HTR-8/SVneo (cell line): Measurements from ENCODE around the gene SETD7.
A peak's percentile ranks its signal among the peaks of the same experiment; 100 is the strongest.
"Not testable (repeated sequence)": the region's sequence is repeated elsewhere in the genome, so short reads cannot be mapped to it uniquely, and the experiment has no call there.

ENCODE experiments used
- DNase-seq: peaks from one replicate; pipeline ENCODE4 v3.0.0; 2011; ENCODE audit warnings: low spot score, mixed read lengths; ENCODE audit not compliant: insufficient read length
- FAIRE-seq: peaks from 2 replicates; lab custom pipeline; 2011; peaks lifted over from hg19 to GRCh38; lab: Jason Lieb, UNC

Gene SETD7

GRCh38 chr4:139472852-139473251 lies 83.2 kb downstream of the SETD7 start:
- no peak for FAIRE-seq

DNA sequence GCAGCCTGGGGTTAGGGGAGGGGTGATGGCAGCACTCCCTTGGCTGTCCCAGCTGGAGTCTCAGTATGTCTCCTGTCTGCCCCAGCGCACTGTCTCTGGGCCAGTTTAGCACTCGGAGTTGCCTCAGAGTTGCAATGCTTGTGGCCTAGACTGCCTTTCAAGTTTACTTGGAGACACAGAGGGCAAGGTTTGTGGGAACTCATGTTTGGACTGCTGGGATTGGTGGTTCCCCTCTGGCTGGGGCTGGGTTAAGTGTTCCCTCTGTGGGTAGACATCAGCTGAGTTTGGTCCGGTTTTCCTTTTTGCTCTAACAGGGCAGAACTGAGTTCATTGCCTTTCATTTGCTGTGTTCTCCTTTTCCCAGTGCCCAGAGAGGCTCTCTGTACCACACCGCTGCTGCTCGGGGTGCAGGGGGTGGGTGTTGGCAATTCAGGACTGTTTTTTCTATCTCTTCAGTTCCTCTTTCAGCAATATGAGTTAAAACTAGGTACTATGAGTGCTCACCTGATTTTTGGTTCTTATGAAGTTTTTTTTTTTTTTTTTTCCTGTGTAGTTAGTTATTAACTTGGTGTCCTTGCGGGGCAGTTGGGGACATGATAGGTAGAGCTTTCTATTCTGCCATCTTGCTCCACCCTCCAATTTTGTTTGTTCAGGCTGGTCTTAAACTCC lies 84.9 kb downstream of the SETD7 start:
- DNase-seq = no peak
- FAIRE-seq = no peak

More at GRCh38 chr4:139472852-139473251, 83.2 kb downstream of the SETD7 start:
- DNase-seq = no peak

GRCh38 chr4:139470295-139470694 lies 85.7 kb downstream of the SETD7 start:
- no peak for FAIRE-seq
- no peak for DNase-seq

GRCh38 chr4:139469869-139470268 lies 86.2 kb downstream of the SETD7 start:
- no peak for FAIRE-seq

DNA sequence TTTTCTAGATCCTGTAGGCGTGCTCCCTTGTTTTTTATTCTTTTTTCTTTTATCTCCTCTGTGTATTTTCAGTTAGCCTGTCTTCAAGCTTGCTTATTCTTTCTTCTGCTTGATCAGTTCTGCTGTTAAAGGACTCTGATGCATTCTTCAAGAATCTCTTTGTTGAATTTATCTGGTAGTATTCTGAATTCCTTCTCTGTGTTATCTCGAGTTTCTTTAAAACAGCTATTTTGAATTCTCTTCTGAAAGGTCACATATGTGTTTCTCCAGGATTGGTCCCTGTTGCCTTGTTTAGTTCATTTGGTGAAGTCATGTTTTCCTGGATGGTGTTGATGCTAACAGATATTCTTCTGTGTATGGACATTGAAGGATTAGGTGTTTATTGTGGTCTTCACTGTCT lies 86.8 kb downstream of the SETD7 start:
- FAIRE-seq (no peak), DNase-seq (no peak)

More at GRCh38 chr4:139469869-139470268, 86.2 kb downstream of the SETD7 start:
- DNase-seq = no peak

- not testable (repeated sequence) for FAIRE-seq, DNase-seq
These were observed 87.3 kb downstream of the SETD7 start for GRCh38 chr4:139468756-139469155.

DNA sequence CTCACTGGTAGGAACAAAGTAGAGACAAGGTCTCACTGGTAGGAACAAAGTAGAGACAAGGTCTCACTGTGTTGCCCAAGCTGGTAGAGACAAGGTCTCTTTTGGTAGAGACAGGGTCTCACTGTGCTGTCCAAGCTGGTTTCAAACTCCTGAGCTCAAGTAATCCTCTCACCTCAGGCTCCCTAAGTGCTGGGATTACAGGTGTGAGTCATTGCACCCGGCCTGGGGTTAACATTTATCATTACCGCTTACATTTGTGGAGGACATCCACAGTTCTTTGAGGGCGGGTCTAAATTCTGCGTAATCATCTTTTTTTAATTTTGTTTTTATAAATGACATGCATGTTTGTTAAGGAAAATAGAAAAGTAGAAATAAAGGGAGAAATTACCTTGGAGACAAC lies 90.1 kb downstream of the SETD7 start:
- no peak for FAIRE-seq

GRCh38 chr4:139464512-139464911 lies 91.5 kb downstream of the SETD7 start:
- not testable (repeated sequence) for FAIRE-seq

More for the DNA sequence above, 90.1 kb downstream of the SETD7 start:
- no peak for DNase-seq

DNA sequence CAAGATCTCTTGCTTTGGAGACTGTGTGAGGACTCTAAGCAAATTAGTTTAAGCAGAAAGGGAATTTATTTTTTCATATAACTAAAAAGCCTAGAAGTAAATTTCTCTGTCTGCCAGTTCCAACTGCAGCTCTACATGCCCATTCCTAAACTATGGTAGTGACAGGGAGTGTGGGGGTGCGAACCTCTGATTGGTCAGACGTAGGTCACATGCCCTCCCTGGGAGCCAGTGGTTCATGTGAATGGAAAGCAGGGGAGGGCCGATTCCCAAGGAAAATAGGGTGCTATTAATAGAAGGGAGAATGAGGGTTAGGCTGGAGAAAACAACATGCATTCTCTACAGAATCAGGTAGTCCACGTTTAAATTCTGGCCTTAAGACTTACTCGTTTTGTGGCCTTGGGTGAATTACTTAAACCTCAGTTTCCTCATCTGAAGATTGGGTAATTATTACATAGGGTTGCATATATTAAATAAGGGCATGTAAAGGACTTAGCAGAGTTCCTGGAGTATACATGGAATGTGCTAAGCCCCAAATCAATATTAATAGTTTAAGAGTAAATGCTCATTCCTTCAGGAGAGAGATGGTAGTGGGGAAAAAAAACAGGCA lies 94.9 kb downstream of the SETD7 start:
- FAIRE-seq = no peak
- no peak for DNase-seq

More at GRCh38 chr4:139464512-139464911, 91.5 kb downstream of the SETD7 start:
- not testable (repeated sequence) for DNase-seq

- DNase-seq (no peak), FAIRE-seq (no peak)
These were observed 95.5 kb downstream of the SETD7 start for GRCh38 chr4:139460565-139460964.

GRCh38 chr4:139458999-139459398 lies 97.0 kb downstream of the SETD7 start:
- FAIRE-seq (no peak), DNase-seq (no peak)

DNA sequence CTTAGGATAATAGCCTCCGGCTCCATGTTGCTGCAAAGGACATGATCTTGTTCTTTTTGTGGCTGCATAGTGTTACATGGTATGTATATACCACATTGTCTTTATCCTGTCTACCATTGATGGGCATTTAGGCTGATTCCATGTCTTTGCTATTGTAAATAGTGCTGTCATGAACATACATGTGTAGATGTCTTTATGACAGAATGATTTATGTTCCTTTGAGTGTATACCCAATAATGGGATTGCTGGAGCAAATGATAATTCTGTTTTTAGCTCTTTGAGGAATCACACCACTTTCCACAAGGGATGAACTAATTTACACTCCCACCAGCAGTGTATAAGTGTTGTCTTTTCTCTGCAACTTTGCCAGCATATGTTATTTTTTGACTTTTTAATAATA lies 97.5 kb downstream of the SETD7 start:
- FAIRE-seq (no peak), DNase-seq (no peak)

DNA sequence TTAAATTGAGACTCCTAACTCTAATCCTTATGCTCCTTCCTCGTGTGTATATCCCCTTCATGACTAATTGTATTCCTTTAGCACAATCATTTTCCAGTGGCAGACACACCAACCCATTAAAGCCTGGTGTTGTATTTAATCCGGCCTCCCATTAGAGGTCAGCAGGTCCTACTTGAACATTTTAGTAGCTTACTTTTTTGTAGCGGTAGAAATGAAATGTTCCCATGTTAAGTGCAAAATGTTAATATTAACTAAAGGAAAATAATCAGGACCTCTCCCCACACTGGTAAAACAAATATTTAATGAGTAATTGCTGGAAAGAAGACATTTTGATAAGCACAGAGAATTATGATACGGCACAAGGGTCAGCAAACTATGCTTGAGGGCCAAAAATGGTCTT lies 98.7 kb downstream of the SETD7 start:
- no peak for DNase-seq
- FAIRE-seq = no peak

DNA sequence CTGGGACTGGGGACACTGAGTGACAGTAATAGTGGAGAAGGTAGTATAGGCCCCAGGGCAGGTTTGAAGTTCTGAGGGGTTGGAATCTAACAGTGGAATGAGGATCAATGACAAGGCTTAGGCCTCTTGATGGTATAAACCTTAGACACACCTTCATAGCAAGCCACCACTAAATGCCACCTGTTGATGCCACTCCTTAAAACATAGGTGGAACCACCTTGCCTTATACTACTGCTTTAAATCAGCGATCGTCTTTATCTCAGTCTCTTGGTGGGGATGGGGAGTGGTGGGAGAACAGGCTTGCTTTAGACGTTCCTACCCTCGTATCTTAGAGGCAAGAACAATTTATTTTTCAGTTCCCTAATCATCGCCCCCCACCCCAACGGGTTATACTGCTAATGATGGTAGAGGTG lies 100.9 kb downstream of the SETD7 start:
- DNase-seq (no peak), FAIRE-seq (no peak)

DNA sequence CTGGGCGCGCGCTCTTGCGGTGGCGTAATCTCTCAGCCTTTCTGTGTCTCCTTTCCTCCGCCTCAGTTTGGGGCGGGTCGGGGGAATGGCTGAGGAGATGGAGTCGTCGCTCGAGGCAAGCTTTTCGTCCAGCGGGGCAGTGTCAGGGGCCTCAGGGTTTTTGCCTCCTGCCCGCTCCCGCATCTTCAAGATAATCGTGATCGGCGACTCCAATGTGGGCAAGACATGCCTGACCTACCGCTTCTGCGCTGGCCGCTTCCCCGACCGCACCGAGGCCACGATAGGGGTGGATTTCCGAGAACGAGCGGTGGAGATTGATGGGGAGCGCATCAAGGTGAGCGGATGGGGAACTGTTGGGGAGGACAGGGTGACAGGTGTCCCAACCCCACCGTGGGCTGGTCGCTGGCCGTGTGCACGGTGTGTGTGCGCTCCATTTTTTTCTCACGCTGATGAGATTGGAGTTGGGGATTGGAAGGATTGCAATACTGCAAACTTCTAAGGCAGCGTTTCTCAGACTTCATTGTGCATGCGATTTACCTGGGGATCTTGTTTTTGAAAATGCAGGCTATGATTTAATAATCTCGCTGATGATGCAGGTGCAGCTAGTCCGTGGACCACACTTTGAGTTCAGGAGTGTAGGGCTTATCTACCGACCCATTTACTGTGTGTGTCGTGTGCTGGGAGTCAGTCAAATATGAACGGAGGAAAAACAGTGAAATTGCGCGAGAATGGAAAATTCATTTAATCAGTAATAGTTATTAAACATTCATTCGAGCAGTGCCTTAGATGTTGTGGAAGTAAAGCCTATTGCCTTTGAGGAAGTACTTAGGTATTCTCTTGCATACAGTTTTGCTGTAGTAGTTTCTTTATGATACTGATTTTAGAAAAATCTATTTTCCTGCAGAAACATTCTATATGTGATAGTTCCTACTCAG lies 101.6 kb downstream of the SETD7 start, which contains the start of gene RAB33B:
Gene RAB33B (plus strand): TSS at position 11 of the 935 bp plus-strand sequence. CDS start 75 bp downstream, at position 86.
- peak; percentile 83 for DNase-seq

GRCh38 chr4:139453371-139454110 lies 102.5 kb downstream of the SETD7 start:
- peak; percentile 95 for DNase-seq
- FAIRE-seq = peak; percentile 54

More for the DNA sequence above, 101.6 kb downstream of the SETD7 start, which contains the start of gene RAB33B:
- no peak for FAIRE-seq

- FAIRE-seq (no peak), DNase-seq (peak; percentile 51)
These were observed 103.0 kb downstream of the SETD7 start for GRCh38 chr4:139453041-139453370.

DNA sequence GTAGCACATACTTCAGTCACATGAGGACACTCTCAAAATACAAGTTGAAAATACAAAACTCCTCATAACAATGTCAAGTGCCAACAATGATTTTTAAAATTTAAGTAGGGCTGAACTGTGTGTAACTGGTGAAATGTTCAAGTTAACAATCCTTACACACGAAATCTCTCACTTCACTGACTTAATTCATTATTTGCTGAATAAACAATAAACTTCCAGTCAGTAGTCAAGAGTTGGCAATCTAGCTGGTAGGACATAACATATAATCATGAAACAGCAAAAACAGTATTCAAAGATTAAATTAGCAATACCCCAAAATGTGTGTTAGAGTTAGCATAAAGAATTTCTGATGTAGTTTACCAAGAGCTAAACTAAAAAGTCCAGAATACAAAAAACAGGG lies 104.0 kb downstream of the SETD7 start:
- FAIRE-seq (no peak), DNase-seq (no peak)

DNA sequence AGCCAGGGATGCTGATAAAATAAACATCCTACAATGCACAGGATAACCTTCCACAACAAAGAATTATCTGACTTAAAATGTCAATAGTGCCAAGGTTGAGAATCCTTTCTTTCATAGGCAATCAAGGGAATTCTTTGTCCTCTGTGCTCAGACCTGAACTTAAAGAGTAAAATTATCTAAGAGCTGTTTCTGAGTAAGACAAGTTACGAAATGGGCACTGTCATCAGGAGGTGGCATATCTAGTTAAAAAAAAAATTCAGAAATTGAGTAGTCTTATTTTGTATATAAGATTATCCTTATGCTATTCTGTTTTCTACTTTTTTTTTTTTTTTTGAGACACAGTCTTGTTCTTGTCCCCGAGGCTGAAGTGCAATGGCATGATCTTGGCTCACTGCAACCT lies 105.4 kb downstream of the SETD7 start:
- no peak for DNase-seq
- FAIRE-seq = no peak

GRCh38 chr4:139447078-139447477 lies 108.9 kb downstream of the SETD7 start:
- not testable (repeated sequence) for DNase-seq, FAIRE-seq
